Endodermal cell (in vitro differentiated cells): ENCODE measurements around the gene CEPT1. TPM values are rescaled to one million over a fixed set of nuclear protein-coding genes. Genes with fewer than 3 reads are reported as not detected.

ENCODE experiments used
- DNase-seq: peaks from one replicate; pipeline ENCODE4 v3.0.0-alpha.2; 2017
- H3K27ac ChIP-seq: 2 replicates; pipeline ENCODE4 v1.5.1; 2013; ENCODE audit warnings: mild to moderate bottlenecking, low read depth, low read length, moderate library complexity
- H3K27me3 ChIP-seq: 2 replicates; pipeline ENCODE4 v1.6.1; 2013; ENCODE audit warnings: mild to moderate bottlenecking, low read length, moderate library complexity; ENCODE audit not compliant: insufficient read depth, control insufficient read depth, poor library complexity, severe bottlenecking
- H3K36me3 ChIP-seq: 2 replicates; pipeline ENCODE4 v1.7.0; 2013; ENCODE audit warnings: mild to moderate bottlenecking, low read length, moderate library complexity; ENCODE audit not compliant: control insufficient read depth, insufficient read depth
- H3K4me1 ChIP-seq: one replicate; pipeline ENCODE4 v1.7.0; 2013; ENCODE audit warnings: low read length; ENCODE audit not compliant: control insufficient read depth, insufficient read depth
- H3K4me3 ChIP-seq: 2 replicates; pipeline ENCODE4 v1.5.1; 2013; ENCODE audit warnings: mild to moderate bottlenecking, low read length, moderate library complexity
- H3K9ac ChIP-seq: 2 replicates; pipeline ENCODE4 v1.6.1; 2013; ENCODE audit warnings: mild to moderate bottlenecking, low read length, moderate library complexity; ENCODE audit not compliant: poor library complexity, severe bottlenecking; ENCODE audit errors: extremely low read depth
- H3K9me3 ChIP-seq: 2 replicates; pipeline ENCODE4 v1.6.1; 2013; ENCODE audit warnings: mild to moderate bottlenecking, low read length, moderate library complexity; ENCODE audit not compliant: control insufficient read depth
- H3K27ac Mint-ChIP-seq: 2 replicates; pipeline ENCODE4 v1.8.0; 2020; ENCODE audit warnings: mixed read lengths
- H3K27me3 Mint-ChIP-seq: 2 replicates; pipeline ENCODE4 v1.8.0; 2021; ENCODE audit warnings: mild to moderate bottlenecking, mixed read lengths; ENCODE audit not compliant: insufficient read depth
- H3K36me3 Mint-ChIP-seq: 2 replicates; pipeline ENCODE4 v1.8.0; 2020; ENCODE audit warnings: low read depth, mixed read lengths
- H3K4me1 Mint-ChIP-seq: 2 replicates; pipeline ENCODE4 v1.8.0; 2020; ENCODE audit warnings: mixed read lengths
- H3K4me3 Mint-ChIP-seq: 2 replicates; pipeline ENCODE4 v1.8.0; 2020; ENCODE audit warnings: mild to moderate bottlenecking, moderate library complexity, mixed read lengths
- H3K9me3 Mint-ChIP-seq: 2 replicates; pipeline ENCODE4 v1.8.0; 2020; ENCODE audit warnings: mild to moderate bottlenecking, mixed read lengths
- CTCF ChIP-seq: fragments of 200-600 bp; sonication (generic); conservative IDR thresholded peaks from 2 replicates; pipeline ENCODE4 v1.5.0; 2021; ENCODE audit warnings: antibody characterized with exemption, mild to moderate bottlenecking
- WGBS, 2 experiments: methylation state at CpG; one replicate each; pipeline versions ENCODE4 v1.1.5 to v1.1.7; 2013; ENCODE audit warnings: missing lambda C conversion rate in 2 of 2, mixed read lengths in 1 of 2; ENCODE audit not compliant: insufficient coverage in 1 of 2, insufficient read length in 1 of 2; 5-methylcytosine and 5-hydroxymethylcytosine counted together
- total RNA-seq, 2 donors: library from RNA; stranded (reverse); fragmentation: NEBNext Ultra II Directional in 1 of 2; extraction: Animal tissue kit (Norgen Biotek cat#: 25700) in 1 of 2; gene quantifications; 2 replicates in 1 of 2; 3 replicates in 1 of 2; pipeline ENCODE4 v1.2.1, GENCODE V29; 2021

The CEPT1 gene
- total RNA-seq, 2 donors from 2014 or later: 28.0 to 33.3 TPM

GRCh38 chr1:111216751-111217150, 76.7 kb downstream of the CEPT1 start:
- no peaks in the 10 kb centered on the region for H3K36me3 ChIP-seq
- no peak for DNase-seq
- no peaks in the 10 kb centered on the region for H3K27me3 ChIP-seq
- whole genome bisulfite sequencing, 2 experiments: 90 to 97% methylated on average over 5 of the region's 5 CpGs
- H3K4me1 ChIP-seq: peaks cover 28% of the 10 kb centered on the region
- H3K27ac Mint-ChIP-seq: no peak overlapping the region
- H3K9me3 Mint-ChIP-seq: no peaks in the 10 kb centered on the region
- H3K36me3 Mint-ChIP-seq: no peaks in the 10 kb centered on the region
- H3K27me3 Mint-ChIP-seq: no peaks in the 10 kb centered on the region
- no peaks in the 10 kb centered on the region for H3K9me3 ChIP-seq
- no peak overlapping the region for H3K9ac ChIP-seq
- H3K4me3 ChIP-seq: no peak overlapping the region
- H3K4me3 Mint-ChIP-seq: no peak overlapping the region
- no peak overlapping the region for H3K27ac ChIP-seq
- peaks cover 70% of the 10 kb centered on the region for H3K4me1 Mint-ChIP-seq
- TF ChIP-seq CTCF: no peak

- no peak for DNase-seq
These were observed 77.3 kb downstream of the CEPT1 start for GRCh38 chr1:111217183-111217910.

GRCh38 chr1:111218701-111219556, 78.9 kb downstream of the CEPT1 start:
- Mint-ChIP-seq H3K27ac (peak overlapping the region; percentile 86), H3K4me1 (peaks cover 69% of the 10 kb centered on the region), H3K4me3 (no peak overlapping the region), H3K36me3 (no peaks in the 10 kb centered on the region), H3K9me3 (no peaks in the 10 kb centered on the region), H3K27me3 (no peaks in the 10 kb centered on the region)
- H3K4me3 ChIP-seq: no peak overlapping the region
- H3K4me1 ChIP-seq: peaks cover 16% of the 10 kb centered on the region
- no peaks in the 10 kb centered on the region for H3K36me3 ChIP-seq
- H3K27ac ChIP-seq: peak overlapping the region; percentile 78
- no peaks in the 10 kb centered on the region for H3K27me3 ChIP-seq
- H3K9me3 ChIP-seq: no peaks in the 10 kb centered on the region
- WGBS, 2 experiments: 84 to 85% methylated on average over 2 to 8 of the region's 8 CpGs
- peak; percentile 55 for DNase-seq
- H3K9ac ChIP-seq: no peak overlapping the region
- no peak for TF ChIP-seq CTCF

More at GRCh38 chr1:111217183-111217910, 77.3 kb downstream of the CEPT1 start:
- peaks cover 75% of the 10 kb centered on the region for H3K4me1 Mint-ChIP-seq
- no peaks in the 10 kb centered on the region for H3K36me3 Mint-ChIP-seq
- no peak overlapping the region for H3K4me3 ChIP-seq
- H3K27me3 Mint-ChIP-seq: no peaks in the 10 kb centered on the region
- TF ChIP-seq CTCF: no peak
- 75 to 76% methylated on average over 4 to 5 of the region's 5 CpGs for WGBS, 2 experiments
- no peaks in the 10 kb centered on the region for H3K36me3 ChIP-seq
- no peak overlapping the region for H3K27ac Mint-ChIP-seq
- H3K9me3 ChIP-seq: no peaks in the 10 kb centered on the region
- H3K27ac ChIP-seq: no peak overlapping the region
- H3K9me3 Mint-ChIP-seq: no peaks in the 10 kb centered on the region
- no peak overlapping the region for H3K9ac ChIP-seq
- H3K4me3 Mint-ChIP-seq: no peak overlapping the region
- H3K27me3 ChIP-seq: no peaks in the 10 kb centered on the region
- peaks cover 24% of the 10 kb centered on the region for H3K4me1 ChIP-seq
